Caco-2 (cell line): ENCODE measurements around the gene MRPL24. TPM values are rescaled to one million over a fixed set of nuclear protein-coding genes. Genes with fewer than 3 reads are reported as not detected.

ENCODE experiments used
- BruUV-seq: library from RNA; stranded (reverse); fragments of 400-500 nt; replicated peaks from 2 replicates; lab custom pipeline; 2021; lab: Mats Ljungman, UMichigan
- CTCF ChIA-PET: fragments of 300-600 bp; sonication (Branson Sonifier 250); formaldehyde crosslinking; loops from one replicate; lab custom pipeline; 2022; ENCODE audit warnings: antibody characterized with exemption; lab: Charles Lee
- POLR2A ChIA-PET: fragments of 300-600 bp; sonication (Branson Sonifier 250); formaldehyde crosslinking; loops from one replicate; lab custom pipeline; 2022; ENCODE audit warnings: antibody characterized with exemption; lab: Charles Lee
- DNase-seq, 2 experiments: peaks; one replicate each; pipeline versions ENCODE4 v3.0.0 to v3.0.0-alpha.2; 2020 to 2022
- H3K27me3 ChIP-seq: replicated peaks from 2 replicates; pipeline ENCODE4 v1.6.0; 2011; ENCODE audit warnings: low read length; ENCODE audit not compliant: control insufficient read depth, insufficient read depth
- H3K36me3 ChIP-seq: 2 replicates; pipeline ENCODE4 v1.5.1; 2011; ENCODE audit warnings: low read length; ENCODE audit not compliant: control insufficient read depth, insufficient read depth
- H3K4me1 ChIP-seq: fragments of 250-450 bp; sonication (Bioruptor Pico); 2 replicates; pipeline ENCODE4 v1.5.1; 2020; ENCODE audit warnings: mild to moderate bottlenecking
- H3K4me3 ChIP-seq: 2 replicates; pipeline ENCODE4 v1.5.1; 2011; ENCODE audit warnings: low read depth, mild to moderate bottlenecking, control low read depth, low read length
- H3K9me3 ChIP-seq: fragments of 250-450 bp; sonication (Bioruptor Pico); 2 replicates; pipeline ENCODE4 v1.5.1; 2020; ENCODE audit warnings: mild to moderate bottlenecking, moderate library complexity
- H3K27ac Mint-ChIP-seq: one replicate; pipeline ENCODE4 v1.8.0; 2022; ENCODE audit warnings: mixed read lengths; ENCODE audit not compliant: unreplicated experiment
- H3K27me3 Mint-ChIP-seq: one replicate; pipeline ENCODE4 v1.8.0; 2022; ENCODE audit warnings: mixed read lengths; ENCODE audit not compliant: insufficient read depth, unreplicated experiment
- H3K36me3 Mint-ChIP-seq: one replicate; pipeline ENCODE4 v1.8.0; 2022; ENCODE audit warnings: mild to moderate bottlenecking, mixed read lengths; ENCODE audit not compliant: insufficient read depth, unreplicated experiment
- H3K4me1 Mint-ChIP-seq: one replicate; pipeline ENCODE4 v1.8.0; 2022; ENCODE audit warnings: low read depth, mixed read lengths; ENCODE audit not compliant: unreplicated experiment
- H3K4me3 Mint-ChIP-seq: one replicate; pipeline ENCODE4 v1.8.0; 2022; ENCODE audit warnings: mild to moderate bottlenecking, moderate library complexity, mixed read lengths; ENCODE audit not compliant: unreplicated experiment
- H3K9me3 Mint-ChIP-seq: one replicate; pipeline ENCODE4 v1.8.0; 2022; ENCODE audit warnings: mixed read lengths; ENCODE audit not compliant: unreplicated experiment
- CTCF ChIP-seq, 2 experiments: fragments of 200-600 bp in 1 of 2; IDR thresholded peaks; 1 replicate in 1 of 2; 2 replicates in 1 of 2; pipeline versions ENCODE4 v1.5.1 to v1.8.0; 2011 to 2022; ENCODE audit warnings: antibody characterized with exemption in 1 of 2, control low read depth in 1 of 2, inconsistent platforms in 1 of 2, low read depth in 1 of 2, low read length in 1 of 2, mild to moderate bottlenecking in 1 of 2, moderate library complexity in 1 of 2; ENCODE audit not compliant: insufficient read depth in 1 of 2, severe bottlenecking in 1 of 2, unreplicated experiment in 1 of 2
- intact Hi-C: fragments of 100-400 bp; cut with micrococcal nuclease; formaldehyde crosslinking; loops from one replicate; pipeline ENCODE4 v1.10.0; 2022; ENCODE audit not compliant: unreplicated experiment
- total RNA-seq: library from RNA; stranded (reverse); gene quantifications from 2 replicates; pipeline ENCODE4 v1.2.3, GENCODE V29; 2022

MRPL24 gene
- total RNA-seq, 1 experiment from 2014 or later: 52.6 TPM

GRCh38 chr1:156721131-156721530 lies 19.8 kb downstream of the MRPL24 start:
- Mint-ChIP-seq H3K9me3 (no peaks in the 10 kb centered on the region), H3K4me1 (no peaks in the 10 kb centered on the region), H3K27me3 (no peaks in the 10 kb centered on the region), H3K27ac (no peak overlapping the region), H3K36me3 (peaks cover 22% of the 10 kb centered on the region), H3K4me3 (no peak overlapping the region)
- DNase-seq: no peak
- TF ChIP-seq CTCF (IDR thresholded peaks at IDR 0.05; ENCODE audit: insufficient read depth in 1 of 2, low read depth in 1 of 2, low read length in 1 of 2, severe bottlenecking in 1 of 2, unreplicated experiment in 1 of 2): no peak
- H3K36me3 ChIP-seq: peaks cover 4% of the 10 kb centered on the region
- BruUV-seq: no TSS peak
- CTCF ChIA-PET: interaction anchor here (1.0 to 2.1 kb wide), 2 partner anchors 14 to 31 kb away, joined by 7 to 14 read pairs; no protein-coding TSS in a partner anchor
- H3K4me1 ChIP-seq: peaks cover 5% of the 10 kb centered on the region; the same call in 1 of the 2 replicates
- H3K27me3 ChIP-seq: no peaks in the 10 kb centered on the region
- H3K9me3 ChIP-seq: no peaks in the 10 kb centered on the region
- POLR2A ChIA-PET: no interaction called here
- intact Hi-C loops: no loop called here
- H3K4me3 ChIP-seq: no peak overlapping the region

- Histone ChIP-seq H3K36me3 (no peaks in the 10 kb centered on the region; the same call in 1 of the 2 replicates), H3K4me1 (peaks cover 2% of the 10 kb centered on the region), H3K27me3 (no peaks in the 10 kb centered on the region), H3K4me3 (no peak overlapping the region), H3K9me3 (no peaks in the 10 kb centered on the region)
- BruUV-seq: no TSS peak
- Mint-ChIP-seq H3K4me3 (no peak overlapping the region), H3K27ac (no peak overlapping the region), H3K9me3 (no peaks in the 10 kb centered on the region), H3K4me1 (no peaks in the 10 kb centered on the region), H3K27me3 (no peaks in the 10 kb centered on the region), H3K36me3 (peaks cover 31% of the 10 kb centered on the region)
- no peak for TF ChIP-seq CTCF (IDR thresholded peaks at IDR 0.05; ENCODE audit: insufficient read depth in 1 of 2, low read depth in 1 of 2, low read length in 1 of 2, severe bottlenecking in 1 of 2, unreplicated experiment in 1 of 2)
- no peak for DNase-seq
- CTCF ChIA-PET: no interaction called here
- intact Hi-C loops: no loop called here
- POLR2A ChIA-PET: no interaction called here
Observed at GRCh38 chr1:156717351-156717750, 23.5 kb downstream of the MRPL24 start.

GRCh38 chr1:156714830-156715229 lies 26.1 kb downstream of the MRPL24 start:
- Mint-ChIP-seq H3K27me3 (no peaks in the 10 kb centered on the region), H3K9me3 (no peaks in the 10 kb centered on the region), H3K4me3 (no peak overlapping the region), H3K27ac (no peak overlapping the region), H3K36me3 (peaks cover 18% of the 10 kb centered on the region), H3K4me1 (no peaks in the 10 kb centered on the region)
- Histone ChIP-seq H3K4me1 (peaks cover 6% of the 10 kb centered on the region), H3K4me3 (no peak overlapping the region), H3K27me3 (no peaks in the 10 kb centered on the region), H3K9me3 (no peaks in the 10 kb centered on the region), H3K36me3 (no peaks in the 10 kb centered on the region)
- ChIA-PET CTCF (interaction anchor here (1.1 to 3.6 kb wide), 3 partner anchors 8 to 25 kb away, joined by 3 to 19 read pairs (median 7); no protein-coding TSS in a partner anchor), POLR2A (interaction anchor here (0.5 to 1.8 kb wide), 2 partner anchors 14 to 71 kb away, joined by 4 to 8 read pairs; partner anchors contain the start of genes ISG20L2 and METTL25B)
- BruUV-seq: no TSS peak
- TF ChIP-seq CTCF (IDR thresholded peaks at IDR 0.05; ENCODE audit: insufficient read depth in 1 of 2, low read depth in 1 of 2, low read length in 1 of 2, severe bottlenecking in 1 of 2, unreplicated experiment in 1 of 2): no peak
- intact Hi-C loops: no loop called here
- no peak for DNase-seq
